ENCODE data around the gene PIK3CG. TPM values are rescaled to one million over a fixed set of nuclear protein-coding genes. Genes with fewer than 3 reads are reported as not detected.

PIK3CG gene
- total and polyA plus RNA-seq, 2 donors (not counting 1 experiment from before 2014, with no cell fraction given) = 0.09 TPM; not detected in 1

DNA sequence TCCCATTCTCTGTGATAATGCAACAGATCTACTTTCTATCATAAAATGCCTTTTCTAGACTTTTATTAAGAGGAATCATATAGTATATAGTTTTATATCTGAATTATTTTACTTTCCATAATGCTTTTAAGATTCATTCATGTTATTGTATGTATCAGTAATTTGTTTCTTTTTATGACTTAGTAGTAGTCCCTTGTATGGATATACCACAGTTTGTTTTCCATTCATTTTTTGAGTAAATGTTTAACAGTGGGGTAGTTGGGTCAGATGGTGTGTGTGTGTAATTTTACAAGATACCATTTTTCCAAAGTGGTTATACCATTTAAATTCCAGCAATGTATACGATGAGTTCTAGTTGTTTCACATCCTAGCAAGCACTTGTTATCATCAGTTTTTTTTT is 10.4 kb downstream of the PIK3CG start:
- no peak overlapping the region for H2AFZ ChIP-seq (ENCODE audit: low read length)
- no peaks in the 10 kb centered on the region for H3K36me3 ChIP-seq (ENCODE audit: control insufficient read depth, insufficient read depth, low read length)
- no peaks in the 10 kb centered on the region for H3K9me3 ChIP-seq (ENCODE audit: control insufficient read depth, insufficient read depth, low read depth, low read length)
- DNase-seq (ENCODE audit: low read depth in 2 of 2) = no peak
- no peak overlapping the region for H3K27ac ChIP-seq (ENCODE audit: insufficient read depth, low read length)
- no peaks in the 10 kb centered on the region for H4K20me1 ChIP-seq (ENCODE audit: control insufficient read depth, extremely low read depth, insufficient read depth, low read length)
- no peak overlapping the region for H3K9ac ChIP-seq (ENCODE audit: insufficient read depth, low read length)
- no peaks in the 10 kb centered on the region for H3K4me1 ChIP-seq (ENCODE audit: control insufficient read depth, extremely low read depth, insufficient read depth, low read length)
- TF ChIP-seq EZH2 (IDR thresholded peaks at IDR 0.05; ENCODE audit: low read length, missing control alignments) = no peak
- TF ChIP-seq, protein P1, sequence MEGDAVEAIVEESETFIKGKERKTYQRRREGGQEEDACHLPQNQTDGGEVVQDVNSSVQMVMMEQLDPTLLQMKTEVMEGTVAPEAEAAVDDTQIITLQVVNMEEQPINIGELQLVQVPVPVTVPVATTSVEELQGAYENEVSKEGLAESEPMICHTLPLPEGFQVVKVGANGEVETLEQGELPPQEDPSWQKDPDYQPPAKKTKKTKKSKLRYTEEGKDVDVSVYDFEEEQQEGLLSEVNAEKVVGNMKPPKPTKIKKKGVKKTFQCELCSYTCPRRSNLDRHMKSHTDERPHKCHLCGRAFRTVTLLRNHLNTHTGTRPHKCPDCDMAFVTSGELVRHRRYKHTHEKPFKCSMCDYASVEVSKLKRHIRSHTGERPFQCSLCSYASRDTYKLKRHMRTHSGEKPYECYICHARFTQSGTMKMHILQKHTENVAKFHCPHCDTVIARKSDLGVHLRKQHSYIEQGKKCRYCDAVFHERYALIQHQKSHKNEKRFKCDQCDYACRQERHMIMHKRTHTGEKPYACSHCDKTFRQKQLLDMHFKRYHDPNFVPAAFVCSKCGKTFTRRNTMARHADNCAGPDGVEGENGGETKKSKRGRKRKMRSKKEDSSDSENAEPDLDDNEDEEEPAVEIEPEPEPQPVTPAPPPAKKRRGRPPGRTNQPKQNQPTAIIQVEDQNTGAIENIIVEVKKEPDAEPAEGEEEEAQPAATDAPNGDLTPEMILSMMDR (conservative IDR thresholded peaks at IDR 0.05 in 1 of 2, IDR thresholded peaks at IDR 0.05 in 1 of 2; ENCODE audit: low read depth in 1 of 2, low read length in 2 of 2) = no peak
- H3K27me3 ChIP-seq (ENCODE audit: control insufficient read depth, insufficient read depth, low read length) = no peaks in the 10 kb centered on the region
- no peak overlapping the region for H3K4me2 ChIP-seq (ENCODE audit: extremely low read depth, insufficient read depth, low read length)
- no peak overlapping the region for H3K4me3 ChIP-seq (replicated peaks in 1 of 4; ENCODE audit: control extremely low read depth in 1 of 4, insufficient read depth in 1 of 4, low read depth in 3 of 4, low read length in 4 of 4)
- H3K79me2 ChIP-seq (ENCODE audit: control insufficient read depth, insufficient read depth, low read length) = no peaks in the 10 kb centered on the region

DNA sequence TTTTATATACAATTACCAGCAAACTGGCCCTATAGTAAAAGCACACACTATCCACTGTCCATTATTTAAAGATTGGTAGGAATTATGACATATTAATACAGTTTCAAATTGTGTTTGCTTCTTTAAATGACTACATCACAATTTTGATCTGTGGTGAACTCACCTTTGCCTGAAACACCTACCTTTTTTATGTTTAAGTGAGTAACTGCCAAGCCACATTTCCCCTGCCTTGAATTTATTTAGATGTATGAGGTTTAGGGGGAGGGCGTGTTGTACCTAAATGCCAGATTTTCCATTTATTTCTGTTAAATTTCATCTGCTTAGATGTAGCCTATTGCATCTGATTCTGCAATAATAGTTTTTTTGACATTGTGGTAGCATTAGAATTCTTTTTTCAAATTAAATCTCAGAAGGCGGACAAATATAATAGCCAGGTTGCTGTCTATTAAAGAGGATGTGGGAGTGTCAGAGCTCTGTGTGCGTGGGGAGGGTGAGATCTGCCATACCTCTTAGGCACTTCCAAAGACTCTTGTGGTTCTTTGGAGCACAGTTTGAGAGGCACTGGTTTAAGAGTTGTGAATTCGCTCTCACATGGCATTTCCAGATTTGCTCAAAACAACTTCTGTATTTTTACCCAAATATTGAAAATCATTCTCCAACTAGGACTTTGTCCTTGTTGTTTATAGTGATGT is 13.8 kb downstream of the PIK3CG start:
- Histone ChIP-seq H3K4me2 (ENCODE audit: extremely low read depth, insufficient read depth, low read length) (no peak overlapping the region), H3K9ac (ENCODE audit: insufficient read depth, low read length) (no peak overlapping the region), H2AFZ (ENCODE audit: low read length) (no peak overlapping the region), H3K27ac (ENCODE audit: insufficient read depth, low read length) (no peak overlapping the region), H3K4me1 (ENCODE audit: control insufficient read depth, extremely low read depth, insufficient read depth, low read length) (no peaks in the 10 kb centered on the region), H4K20me1 (ENCODE audit: control insufficient read depth, extremely low read depth, insufficient read depth, low read length) (no peaks in the 10 kb centered on the region), H3K9me3 (ENCODE audit: control insufficient read depth, insufficient read depth, low read depth, low read length) (no peaks in the 10 kb centered on the region), H3K27me3 (ENCODE audit: control insufficient read depth, insufficient read depth, low read length) (no peaks in the 10 kb centered on the region), H3K4me3 (replicated peaks in 1 of 4; ENCODE audit: control extremely low read depth in 1 of 4, insufficient read depth in 1 of 4, low read depth in 3 of 4, low read length in 4 of 4) (no peak overlapping the region), H3K79me2 (ENCODE audit: control insufficient read depth, insufficient read depth, low read length) (no peaks in the 10 kb centered on the region), H3K36me3 (ENCODE audit: control insufficient read depth, insufficient read depth, low read length) (no peaks in the 10 kb centered on the region)
- DNase-seq (ENCODE audit: low read depth in 2 of 2) = no peak
- TF ChIP-seq, protein P1 (conservative IDR thresholded peaks at IDR 0.05 in 1 of 2, IDR thresholded peaks at IDR 0.05 in 1 of 2; ENCODE audit: low read depth in 1 of 2, low read length in 2 of 2) = no peak
- TF ChIP-seq EZH2 (IDR thresholded peaks at IDR 0.05; ENCODE audit: low read length, missing control alignments) = no peak

DNA sequence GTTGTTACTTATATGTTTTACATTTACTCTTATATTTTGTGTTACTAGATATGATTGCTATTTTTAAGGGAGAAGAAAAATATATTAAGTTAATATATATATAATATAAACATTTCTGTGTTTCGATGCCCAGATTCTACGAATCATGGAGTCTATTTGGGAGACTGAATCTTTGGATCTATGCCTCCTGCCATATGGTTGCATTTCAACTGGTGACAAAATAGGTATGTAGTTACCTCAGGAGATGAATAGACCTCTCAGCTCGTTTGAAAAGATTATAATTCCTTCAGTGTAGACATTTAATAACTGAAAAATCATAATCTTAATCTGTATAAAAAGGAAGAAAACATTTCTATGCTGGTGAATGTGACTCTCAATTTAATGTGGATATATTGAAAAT is 16.9 kb downstream of the PIK3CG start:
- Histone ChIP-seq H3K79me2 (ENCODE audit: control insufficient read depth, insufficient read depth, low read length) (no peaks in the 10 kb centered on the region), H4K20me1 (ENCODE audit: control insufficient read depth, extremely low read depth, insufficient read depth, low read length) (no peaks in the 10 kb centered on the region), H3K9ac (ENCODE audit: insufficient read depth, low read length) (no peak overlapping the region), H3K4me3 (replicated peaks in 1 of 4; ENCODE audit: control extremely low read depth in 1 of 4, insufficient read depth in 1 of 4, low read depth in 3 of 4, low read length in 4 of 4) (no peak overlapping the region), H2AFZ (ENCODE audit: low read length) (no peak overlapping the region), H3K4me1 (ENCODE audit: control insufficient read depth, extremely low read depth, insufficient read depth, low read length) (no peaks in the 10 kb centered on the region), H3K36me3 (ENCODE audit: control insufficient read depth, insufficient read depth, low read length) (no peaks in the 10 kb centered on the region), H3K27me3 (ENCODE audit: control insufficient read depth, insufficient read depth, low read length) (no peaks in the 10 kb centered on the region), H3K4me2 (ENCODE audit: extremely low read depth, insufficient read depth, low read length) (no peak overlapping the region), H3K9me3 (ENCODE audit: control insufficient read depth, insufficient read depth, low read depth, low read length) (no peaks in the 10 kb centered on the region), H3K27ac (ENCODE audit: insufficient read depth, low read length) (no peak overlapping the region)
- no peak for DNase-seq (ENCODE audit: low read depth in 2 of 2)
- no peak for TF ChIP-seq EZH2 (IDR thresholded peaks at IDR 0.05; ENCODE audit: low read length, missing control alignments)
- TF ChIP-seq, protein P1 (conservative IDR thresholded peaks at IDR 0.05 in 1 of 2, IDR thresholded peaks at IDR 0.05 in 1 of 2; ENCODE audit: low read depth in 1 of 2, low read length in 2 of 2) = no peak

Measured in fibroblast of lung (primary cell).